HS-27A (cell line): ENCODE data around the gene EXOC3.

Experiments
- DNase-seq: peaks from one replicate; pipeline ENCODE4 v3.0.0-alpha.2; 2012; ENCODE audit warnings: low read depth, missing footprints

EXOC3 gene

DNA sequence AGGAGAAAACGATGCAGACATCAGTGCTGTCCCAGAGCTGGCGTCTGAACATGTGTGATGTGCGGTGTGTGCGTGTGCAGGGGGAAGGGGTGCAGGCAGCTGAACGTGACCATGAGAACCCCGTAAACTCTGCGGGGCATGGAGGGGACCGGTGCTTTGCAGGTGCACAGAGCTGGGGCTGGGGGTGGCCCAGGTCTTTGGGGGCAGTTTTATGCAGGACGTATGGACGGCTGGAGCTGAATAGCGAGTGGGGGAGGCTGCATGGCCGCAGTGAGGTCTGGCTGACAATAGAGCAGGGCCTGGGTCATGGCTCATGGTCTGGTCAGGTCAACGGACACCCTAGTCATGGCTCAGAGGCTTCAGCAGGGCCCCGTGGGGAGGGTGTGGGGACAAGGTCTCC, 3.3 kb upstream of the EXOC3 start:
- no peak for DNase-seq

DNA sequence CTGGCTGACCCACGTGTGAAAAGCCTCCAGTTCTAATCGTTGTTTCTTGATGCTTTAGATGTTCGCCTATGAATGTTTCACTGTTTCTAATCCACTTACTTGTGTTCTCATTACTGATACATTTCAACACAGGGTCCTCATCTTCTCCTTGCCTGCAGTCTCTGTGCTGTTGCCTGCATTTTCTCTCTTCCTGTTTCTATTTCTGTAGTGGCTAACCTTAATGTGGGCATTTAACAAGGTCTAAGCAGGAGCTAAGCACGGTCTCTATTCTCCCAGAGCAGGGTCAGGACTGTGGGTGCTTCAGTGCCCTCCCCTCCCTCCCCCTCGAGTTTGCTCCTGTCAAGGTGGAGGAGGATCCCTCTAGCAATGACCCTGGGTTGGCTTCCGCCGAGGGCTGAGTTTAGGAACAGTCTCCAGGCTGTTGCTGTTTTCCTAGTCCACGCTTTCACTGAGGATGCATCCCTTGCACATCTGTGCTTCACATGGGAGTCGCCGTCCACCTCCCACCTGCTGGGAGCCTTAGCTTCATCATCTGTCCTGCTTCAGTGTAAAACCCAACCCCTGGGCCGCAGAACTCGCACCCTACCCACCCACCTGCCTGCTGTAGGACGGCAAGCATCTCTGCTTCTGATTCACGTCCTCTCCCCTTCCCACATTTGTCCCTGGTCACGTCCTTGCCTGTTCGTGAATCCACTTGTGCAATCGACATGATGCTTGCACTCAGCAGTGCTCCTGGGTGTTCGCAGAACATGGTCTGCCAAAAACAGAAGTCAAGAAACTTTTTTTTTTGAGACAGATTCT, 2.4 kb upstream of the EXOC3 start:
- DNase-seq = no peak

DNA sequence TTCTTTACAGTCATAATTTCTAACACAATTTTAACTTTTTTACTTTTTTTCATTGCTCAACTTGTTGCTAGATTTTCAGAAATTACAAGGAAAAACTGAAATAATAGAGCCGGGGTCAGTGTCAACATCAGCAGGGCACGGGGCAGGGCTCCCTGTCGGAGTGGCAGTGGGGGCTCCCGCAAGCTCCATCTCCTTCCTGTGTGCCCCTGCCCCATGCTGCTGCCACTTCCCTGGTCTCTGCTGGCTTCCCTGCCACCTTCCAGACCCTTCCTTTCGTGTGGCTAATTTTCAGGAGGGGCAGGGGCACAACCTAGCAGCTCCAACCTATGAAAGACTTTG, 1.0 kb upstream of the EXOC3 start:
- DNase-seq = no peak

DNA sequence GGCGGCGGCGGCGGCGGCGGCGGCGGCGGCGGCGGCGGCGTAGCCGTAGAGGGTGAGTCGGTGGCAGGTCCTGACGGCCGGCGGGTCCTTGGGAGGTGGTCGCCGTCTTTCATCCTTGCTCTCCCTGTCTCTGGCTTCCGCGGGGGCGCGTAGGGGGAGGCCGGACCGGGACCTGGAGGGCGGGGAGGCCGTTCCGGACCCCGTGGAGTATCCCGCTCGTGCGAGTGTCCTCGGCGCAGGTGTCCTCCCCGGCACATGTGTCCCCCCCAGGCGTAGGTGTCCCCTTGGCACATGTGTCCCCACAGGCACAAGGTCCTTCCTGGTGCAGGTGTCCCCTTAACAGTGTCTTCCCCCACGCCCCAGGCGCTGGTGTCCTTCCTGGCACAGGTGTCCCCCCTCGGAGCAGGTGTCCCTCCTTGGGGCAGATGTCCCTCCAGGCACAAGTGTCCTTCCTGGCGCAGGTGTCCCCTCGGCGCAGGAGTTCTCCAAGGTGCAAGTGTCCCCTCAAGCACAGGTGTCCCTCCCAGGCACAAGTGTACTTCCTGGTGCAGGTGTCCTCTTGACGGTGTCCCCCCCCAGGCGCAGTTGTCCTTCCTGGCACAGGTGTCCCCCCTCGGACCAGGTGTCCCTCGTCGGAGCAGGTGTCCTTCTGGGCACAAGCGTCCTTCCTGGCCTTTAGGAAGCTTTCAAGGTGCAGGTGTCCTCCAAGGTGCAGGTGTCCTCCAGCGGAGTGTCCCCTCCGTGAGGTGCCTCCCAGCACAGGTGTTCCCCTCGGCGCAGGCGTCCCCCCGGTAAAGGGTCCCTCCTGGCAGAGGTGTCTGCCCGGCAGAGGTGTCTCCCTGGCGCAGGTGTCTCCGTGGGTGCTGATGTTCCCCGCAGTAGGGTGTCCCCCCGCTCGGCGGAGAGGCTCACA, 519 bp downstream of the EXOC3 start:
- no peak for DNase-seq

DNA sequence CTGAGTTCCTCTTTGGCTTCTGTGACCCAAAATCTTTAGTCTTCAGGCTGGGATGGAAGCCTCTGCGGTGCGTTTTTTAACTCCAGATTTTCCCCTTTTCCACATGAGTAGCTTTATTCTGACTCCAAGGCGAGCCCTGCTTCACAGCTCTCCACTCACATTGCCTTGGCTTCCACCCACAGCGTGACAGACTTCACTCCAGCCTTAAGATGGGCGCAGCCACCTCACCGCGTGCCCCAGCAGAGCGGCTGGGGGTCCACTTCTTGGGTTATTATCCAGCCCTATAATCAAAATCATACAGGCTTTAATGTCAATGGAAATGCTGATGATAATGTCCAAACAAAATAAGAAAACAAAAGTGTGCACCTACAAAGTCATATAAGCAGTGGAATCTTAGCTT, 1.2 kb downstream of the EXOC3 start:
- no peak for DNase-seq

DNA sequence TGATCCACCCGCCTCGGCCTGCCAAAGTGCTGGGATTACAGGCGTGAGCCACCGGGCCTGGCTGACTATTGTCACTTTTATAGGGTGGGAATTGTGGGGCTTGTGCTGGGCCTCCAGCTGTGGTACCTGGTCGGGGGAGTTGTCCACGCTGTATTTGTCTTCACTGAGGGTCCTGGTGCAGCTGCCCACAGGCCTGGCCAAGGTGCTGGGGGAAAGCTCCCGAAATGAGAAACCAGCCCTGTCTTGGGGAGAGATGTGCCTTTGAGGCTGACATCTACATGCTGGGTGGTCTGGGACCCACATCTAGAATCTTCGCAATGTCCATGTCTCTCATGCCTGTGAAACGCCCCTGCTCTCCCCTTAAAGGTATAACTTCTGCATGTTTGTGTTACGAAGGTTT, 2.6 kb downstream of the EXOC3 start:
- DNase-seq = no peak

DNA sequence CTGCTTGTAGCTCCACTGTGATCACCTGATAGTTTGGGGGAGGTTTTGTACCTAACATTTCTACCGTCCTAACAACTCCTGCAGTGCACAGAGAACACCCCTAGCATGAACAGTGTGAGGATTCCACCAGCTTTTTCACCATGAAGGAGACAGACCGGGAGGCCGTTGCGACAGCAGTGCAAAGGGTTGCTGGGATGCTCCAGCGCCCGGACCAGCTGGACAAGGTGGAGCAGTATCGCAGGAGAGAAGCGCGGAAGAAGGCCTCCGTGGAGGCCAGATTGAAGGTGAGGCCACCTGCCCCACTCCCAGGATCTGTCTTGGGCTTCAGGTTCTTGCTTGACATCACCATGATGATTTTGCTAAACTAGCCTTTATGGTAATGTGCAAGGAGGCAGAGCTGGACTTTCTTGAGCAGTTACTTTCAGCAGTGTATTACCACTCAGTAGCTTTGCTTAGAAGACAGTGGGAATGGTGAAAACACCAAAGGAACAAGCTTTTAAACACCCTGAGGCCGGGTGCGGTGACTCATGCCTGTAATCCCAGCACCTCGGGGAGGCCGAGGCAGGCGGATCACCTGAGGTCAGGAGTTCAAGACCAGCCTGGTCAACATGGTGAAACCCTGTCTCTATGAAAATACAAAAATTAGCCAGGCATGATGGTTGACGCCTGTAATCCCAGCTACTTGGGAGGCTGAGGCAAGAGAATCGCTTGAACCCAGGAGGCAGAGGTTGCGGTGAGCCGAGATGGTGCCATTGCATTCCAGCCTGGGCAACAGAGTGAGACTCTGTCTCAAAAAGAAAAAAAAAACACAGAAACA, 3.3 kb downstream of the EXOC3 start:
- DNase-seq = no peak

DNA sequence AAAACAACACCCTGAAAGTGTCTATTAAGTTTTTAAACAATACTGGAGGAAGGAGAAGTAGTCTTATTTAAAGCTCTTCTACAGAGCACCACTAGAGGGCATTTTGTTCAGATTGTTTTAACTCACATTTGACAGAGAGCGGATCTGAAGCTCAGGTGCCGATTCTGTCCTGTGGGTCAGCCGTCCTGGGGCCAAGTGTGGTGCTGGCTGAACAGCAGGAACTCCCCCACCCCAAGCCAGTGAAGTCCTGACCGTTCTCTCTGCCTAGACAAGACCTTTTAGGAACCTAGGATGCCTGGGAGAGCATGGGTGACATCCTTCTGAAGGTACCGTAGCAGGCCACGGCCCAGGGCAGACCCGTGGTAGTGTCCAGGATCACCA, 3.9 kb downstream of the EXOC3 start:
- no peak for DNase-seq

DNA sequence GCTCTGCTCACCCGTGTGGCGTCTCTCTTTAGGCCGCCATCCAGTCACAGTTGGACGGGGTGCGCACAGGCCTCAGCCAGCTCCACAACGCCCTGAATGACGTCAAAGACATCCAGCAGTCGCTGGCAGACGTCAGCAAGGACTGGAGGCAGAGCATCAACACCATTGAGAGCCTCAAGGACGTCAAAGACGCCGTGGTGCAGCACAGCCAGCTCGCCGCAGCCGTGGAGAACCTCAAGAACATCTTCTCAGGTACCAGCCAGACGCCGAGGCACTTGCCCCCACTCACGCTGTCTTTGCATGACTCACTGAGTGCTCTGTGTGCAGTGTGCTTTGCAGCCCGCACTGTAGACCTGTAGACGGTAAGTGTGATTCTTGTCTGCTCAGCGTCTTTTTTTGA, 4.5 kb downstream of the EXOC3 start:
- DNase-seq = no peak

DNA sequence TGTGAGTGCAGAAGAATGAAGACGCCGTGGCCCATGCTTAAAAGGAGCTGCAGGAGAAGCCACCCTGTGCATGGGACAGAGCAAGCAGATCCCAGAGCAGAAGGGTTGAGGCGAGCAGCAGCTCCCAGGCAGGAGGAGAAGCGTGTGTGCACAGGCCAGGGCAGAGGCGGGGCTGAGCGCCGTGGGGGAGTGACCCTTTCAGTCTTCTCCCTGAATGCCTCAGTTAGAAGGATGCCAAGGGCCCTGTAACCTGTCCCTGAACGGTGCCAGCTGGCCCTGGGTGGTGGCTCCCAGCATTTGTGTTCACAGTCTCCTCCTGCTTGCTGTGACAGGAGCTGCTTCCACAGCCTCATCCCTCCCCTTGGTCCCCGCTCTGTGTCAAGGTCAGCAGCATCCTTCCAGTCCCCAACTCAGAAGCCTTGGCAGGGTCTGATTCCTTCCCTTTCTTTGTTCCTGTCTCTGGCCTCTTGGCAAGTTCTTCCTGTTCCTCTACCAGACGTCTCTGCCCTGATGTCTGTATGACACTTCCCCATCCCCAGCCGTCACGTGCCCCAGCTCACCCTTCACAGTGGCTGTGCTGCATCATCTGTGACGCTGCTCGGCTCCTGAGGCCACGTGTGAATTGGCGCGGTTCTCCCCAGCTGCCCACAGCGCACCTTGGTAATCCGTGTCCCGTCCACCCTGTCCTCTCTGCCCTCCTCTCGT, 5.2 kb downstream of the EXOC3 start:
- no peak for DNase-seq

DNA sequence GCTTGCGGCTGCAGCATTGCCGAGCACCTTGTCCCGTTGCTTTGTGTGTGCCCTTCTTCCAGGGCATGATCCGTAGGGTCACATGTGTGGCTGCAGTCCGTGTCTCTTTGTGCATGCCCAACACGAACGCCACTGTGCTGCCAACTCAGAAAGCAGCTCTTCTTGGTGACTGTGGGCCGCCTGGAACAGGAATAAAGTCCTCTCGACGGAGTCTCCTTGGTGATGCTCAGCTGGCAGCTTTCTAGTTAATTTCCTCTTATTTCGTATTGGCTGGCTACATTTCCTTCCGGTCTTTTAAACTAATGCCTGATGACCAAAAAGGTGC, 5.8 kb downstream of the EXOC3 start:
- no peak for DNase-seq

DNA sequence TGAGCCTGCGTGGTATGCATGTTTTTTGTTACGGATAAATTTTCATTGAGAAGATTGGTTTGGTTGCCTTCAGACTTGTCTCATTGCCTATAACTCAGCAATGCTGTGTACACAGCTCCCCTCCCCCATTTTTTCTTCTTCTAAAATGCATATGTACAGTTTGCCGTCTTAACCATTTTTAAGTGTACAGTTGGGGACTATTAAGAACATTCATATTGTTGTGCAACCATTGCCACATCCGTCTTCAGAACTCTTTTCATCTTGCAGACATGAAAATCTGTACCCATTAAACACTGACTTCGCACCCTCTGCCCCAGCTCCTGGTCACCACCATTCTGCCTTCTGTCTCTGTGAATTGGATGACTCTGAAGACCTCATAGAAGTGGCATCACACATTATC, 6.2 kb downstream of the EXOC3 start:
- DNase-seq = no peak

DNA sequence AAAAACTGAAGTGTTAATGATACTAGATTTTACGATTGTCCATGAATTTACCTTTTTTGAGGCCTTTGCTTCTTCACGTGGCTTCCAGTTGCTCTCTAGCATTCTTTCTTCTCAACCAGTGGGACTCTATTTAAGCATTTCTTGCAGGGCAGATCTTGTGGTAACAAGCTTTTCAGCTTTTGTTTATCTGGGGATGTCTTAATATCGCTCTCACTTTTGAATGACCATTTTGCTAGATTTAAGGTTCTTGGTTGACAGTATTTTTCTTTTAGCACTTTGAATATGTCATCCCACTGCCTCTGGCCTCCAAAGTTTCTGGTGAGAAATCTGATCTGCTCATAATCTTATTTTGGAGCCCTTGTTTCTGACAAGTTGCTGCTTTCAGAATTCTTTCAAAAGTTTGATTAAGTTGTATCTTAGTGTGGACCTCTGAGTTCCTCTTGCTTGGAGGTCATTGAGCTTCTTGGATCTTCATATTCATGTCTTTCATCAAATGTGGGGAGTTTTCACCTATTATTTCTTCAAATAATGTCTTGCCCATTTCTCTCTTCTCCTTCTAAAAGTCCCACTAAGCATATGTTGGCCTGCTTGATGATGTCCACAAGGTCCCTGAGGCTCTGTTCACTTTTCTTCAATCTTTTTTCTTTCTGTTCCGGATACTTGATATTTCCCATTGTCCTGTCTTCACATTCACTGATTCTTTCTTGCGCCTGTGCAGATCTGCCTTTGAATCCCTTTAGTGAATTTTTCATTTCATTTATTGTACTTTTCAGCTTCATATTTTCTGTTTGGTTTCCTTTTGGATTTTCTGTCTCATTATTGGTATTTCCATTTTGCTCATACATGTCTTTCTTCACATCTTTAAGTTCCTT, 8.8 kb downstream of the EXOC3 start:
- DNase-seq = no peak

DNA sequence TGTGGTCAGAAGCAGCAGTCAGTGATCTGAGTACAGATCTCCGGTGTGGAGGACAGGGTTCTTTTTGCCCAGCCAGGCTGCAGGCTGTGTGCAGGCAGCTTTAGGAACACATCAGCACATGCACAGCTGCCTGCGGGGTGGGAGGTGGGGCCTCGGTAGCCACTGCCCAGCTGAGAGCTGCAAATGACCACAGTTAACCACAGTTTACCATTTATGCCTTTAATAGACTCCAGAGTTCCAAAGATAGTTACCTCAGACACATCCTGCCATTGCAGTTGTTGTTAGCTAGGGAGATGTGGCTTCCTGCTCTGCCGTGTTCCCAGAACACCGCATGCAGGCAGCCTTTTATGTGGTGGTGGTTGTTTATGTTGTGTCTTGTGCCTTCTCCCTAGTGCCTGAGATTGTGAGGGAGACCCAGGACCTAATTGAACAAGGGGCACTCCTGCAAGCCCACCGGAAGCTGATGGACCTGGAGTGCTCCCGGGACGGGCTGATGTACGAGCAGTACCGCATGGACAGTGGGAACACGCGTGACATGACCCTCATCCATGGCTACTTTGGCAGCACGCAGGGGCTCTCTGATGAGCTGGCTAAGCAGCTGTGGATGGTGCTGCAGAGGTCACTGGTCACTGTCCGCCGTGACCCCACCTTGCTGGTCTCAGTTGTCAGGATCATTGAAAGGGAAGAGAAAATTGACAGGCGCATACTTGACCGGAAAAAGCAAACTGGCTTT, 10.2 kb downstream of the EXOC3 start:
- no peak for DNase-seq

DNA sequence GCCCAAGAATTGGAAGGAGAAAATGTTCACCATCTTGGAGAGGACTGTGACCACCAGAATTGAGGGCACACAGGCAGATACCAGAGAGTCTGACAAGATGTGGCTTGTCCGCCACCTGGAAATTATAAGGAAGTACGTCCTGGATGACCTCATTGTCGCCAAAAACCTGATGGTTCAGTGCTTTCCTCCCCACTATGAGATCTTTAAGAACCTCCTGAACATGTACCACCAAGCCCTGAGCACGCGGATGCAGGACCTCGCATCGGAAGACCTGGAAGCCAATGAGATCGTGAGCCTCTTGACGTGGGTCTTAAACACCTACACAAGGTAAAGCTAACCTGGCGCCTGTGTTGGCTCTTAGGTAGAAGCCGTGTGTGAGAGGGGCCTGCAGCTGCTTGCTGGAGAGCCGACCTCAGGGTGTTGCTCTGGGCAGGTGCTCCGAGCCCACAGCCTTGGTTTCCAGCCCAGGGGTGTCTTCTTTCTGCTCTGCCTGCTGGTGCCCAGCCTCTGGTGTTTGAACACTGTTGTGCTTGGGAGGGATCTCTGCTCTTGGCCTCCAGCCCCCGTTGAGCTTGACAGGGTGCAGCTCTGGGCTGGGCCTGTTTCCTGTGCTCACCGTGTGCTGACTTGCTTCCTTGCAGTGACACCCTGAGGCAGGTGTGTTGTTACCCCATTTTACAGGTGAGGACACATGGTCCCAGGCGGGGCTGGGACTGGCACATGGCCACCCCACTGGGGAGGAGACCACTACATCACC, 10.9 kb downstream of the EXOC3 start:
- no peak for DNase-seq

DNA sequence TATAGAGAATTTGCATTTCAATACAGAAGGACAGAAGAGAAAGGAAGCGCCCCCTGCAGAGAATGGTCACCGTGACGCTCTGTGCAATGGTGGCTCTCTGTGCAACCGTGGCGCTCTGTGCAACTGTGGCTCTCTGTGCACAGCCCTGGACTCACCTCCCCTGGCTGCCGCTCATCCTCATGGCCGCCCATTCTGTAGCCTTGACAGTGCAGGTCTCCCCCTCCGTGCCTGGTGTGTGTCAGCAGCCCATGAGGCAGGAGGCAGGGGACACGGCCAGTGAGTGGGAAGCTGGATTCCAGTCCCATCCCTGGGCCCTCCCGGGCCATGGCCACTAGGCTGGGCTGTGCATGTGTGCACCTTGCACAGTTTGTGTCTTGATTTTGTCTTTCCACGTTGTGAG, 12.0 kb downstream of the EXOC3 start:
- DNase-seq = no peak

DNA sequence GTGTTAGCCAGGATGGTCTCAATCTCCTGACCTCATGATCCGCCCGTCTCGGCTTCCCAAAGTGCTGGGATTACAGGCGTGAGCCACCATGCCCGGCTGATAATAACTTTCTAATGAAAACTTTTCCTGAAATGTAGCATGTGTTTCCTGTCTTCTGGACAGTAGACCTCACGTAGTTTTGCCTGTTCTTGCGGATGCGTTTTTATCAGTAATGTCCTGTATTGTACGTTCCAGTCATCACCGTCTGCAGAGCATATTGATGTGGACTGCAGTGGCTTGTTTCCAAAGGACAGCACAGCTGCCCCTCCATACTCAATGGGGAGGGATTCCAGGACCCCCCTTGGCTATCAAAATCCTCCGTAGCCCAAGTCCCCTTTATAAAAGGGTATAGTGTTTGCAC, 12.8 kb downstream of the EXOC3 start:
- DNase-seq = no peak

DNA sequence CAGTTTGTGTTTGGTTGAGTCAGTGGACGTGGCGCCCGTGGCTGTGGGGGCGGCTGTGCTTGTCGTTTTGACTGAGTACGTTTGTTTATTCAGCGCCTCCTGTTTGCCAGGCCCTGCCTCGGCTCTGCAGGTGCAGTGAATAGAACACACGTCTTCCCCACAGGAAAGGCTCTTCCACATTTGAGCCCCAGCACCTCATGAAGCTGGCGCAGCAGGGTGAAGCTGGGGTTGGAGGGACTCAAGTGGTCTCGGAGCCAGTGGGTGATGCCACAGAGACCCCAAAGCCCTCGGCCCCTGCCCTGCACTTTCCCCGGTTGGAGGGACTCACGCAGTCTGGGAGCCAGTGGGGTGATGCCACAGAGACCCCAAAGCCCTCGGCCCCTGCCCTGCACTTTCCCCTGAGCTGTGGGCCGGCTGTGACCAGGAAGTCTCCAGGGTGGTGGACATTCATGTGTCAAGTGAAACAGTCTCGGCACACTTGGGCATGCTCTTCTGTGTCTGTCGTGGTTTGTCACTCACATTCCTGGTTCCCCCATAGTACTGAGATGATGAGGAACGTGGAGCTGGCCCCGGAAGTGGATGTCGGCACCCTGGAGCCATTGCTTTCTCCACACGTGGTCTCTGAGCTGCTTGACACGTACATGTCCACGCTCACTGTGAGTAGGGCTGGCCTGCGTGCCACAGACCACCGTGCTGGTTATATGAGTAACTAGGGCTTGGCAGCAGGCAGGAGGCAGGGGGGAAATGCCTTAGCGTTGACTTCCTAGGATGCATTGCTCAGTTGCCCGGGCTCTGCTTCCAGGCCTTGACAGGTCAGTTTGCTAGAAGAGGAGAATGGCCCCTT, 13.6 kb downstream of the EXOC3 start:
- DNase-seq = no peak
